ENCODE data around the gene SORCS3. TPM values are rescaled to one million over a fixed set of nuclear protein-coding genes. Genes with fewer than 3 reads are reported as not detected.

The SORCS3 gene
- polyA plus RNA-seq, 1 donor (not counting 4 experiments of a cell fraction or from before 2014, with no cell fraction given), result not detected

DNA sequence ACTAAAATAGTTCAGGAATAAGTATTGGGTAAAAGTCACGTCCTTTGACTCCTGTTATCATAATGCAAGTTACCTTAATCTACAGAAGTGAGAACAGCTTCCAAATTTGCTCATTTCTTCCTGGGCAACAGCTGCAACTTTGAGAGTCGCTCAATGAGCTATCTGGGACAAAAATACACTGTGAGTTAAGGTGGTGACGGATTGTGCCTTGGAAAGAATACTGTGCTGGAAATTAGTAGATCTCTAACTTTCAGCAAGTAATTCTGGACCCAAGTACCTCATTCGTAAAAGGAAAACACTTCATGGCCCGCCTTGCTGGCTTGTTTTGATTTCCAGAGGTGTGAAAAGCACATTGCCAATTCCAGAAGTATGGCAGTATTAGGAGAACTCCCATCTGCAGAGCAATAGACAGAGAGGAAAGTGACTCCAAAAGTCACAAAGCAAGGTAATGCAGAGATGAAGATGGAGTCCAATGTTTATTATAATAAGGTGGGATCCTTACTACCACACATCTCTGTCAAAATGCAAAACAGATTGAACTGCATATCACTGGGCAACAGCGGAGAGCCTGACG, 626.0 kb downstream of the SORCS3 start:
- FAIRE-seq, result no peak

DNA sequence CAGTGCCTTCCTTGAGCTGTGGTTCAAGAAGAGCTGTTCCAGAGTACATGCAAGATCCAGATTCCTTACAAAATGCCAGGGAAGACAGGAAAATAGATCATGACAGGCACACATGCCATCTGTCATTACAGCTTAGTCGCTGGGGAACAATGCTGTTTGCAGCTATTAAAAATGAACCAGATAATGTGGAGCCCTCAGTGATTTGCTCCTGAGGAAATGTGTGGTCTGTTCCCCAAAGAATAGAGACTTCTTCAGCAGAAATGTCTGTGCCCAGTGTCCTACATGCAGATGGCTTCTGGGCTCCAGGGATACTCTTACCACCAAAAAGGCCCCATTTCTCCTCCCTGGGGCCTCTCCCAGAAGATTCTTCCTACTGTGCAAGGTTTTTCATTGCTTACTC, 627.9 kb downstream of the SORCS3 start:
- TF ChIP-seq EZH2 (IDR thresholded peaks at IDR 0.05; ENCODE audit: low read length), result no peak
- TF ChIP-seq, protein P1, sequence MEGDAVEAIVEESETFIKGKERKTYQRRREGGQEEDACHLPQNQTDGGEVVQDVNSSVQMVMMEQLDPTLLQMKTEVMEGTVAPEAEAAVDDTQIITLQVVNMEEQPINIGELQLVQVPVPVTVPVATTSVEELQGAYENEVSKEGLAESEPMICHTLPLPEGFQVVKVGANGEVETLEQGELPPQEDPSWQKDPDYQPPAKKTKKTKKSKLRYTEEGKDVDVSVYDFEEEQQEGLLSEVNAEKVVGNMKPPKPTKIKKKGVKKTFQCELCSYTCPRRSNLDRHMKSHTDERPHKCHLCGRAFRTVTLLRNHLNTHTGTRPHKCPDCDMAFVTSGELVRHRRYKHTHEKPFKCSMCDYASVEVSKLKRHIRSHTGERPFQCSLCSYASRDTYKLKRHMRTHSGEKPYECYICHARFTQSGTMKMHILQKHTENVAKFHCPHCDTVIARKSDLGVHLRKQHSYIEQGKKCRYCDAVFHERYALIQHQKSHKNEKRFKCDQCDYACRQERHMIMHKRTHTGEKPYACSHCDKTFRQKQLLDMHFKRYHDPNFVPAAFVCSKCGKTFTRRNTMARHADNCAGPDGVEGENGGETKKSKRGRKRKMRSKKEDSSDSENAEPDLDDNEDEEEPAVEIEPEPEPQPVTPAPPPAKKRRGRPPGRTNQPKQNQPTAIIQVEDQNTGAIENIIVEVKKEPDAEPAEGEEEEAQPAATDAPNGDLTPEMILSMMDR (optimal IDR thresholded peaks at IDR 0.05 in 1 of 3, IDR thresholded peaks at IDR 0.05 in 1 of 3, conservative IDR thresholded peaks at IDR 0.05 in 1 of 3; ENCODE audit: extremely low read depth in 1 of 3, insufficient read depth in 2 of 3, low read length in 3 of 3), result no peak
- dilution Hi-C loops (cut with MboI; ENCODE audit: extremely low pct_ligation_motif_present, low sequenced_read_pairs), result no loop called here
- Histone ChIP-seq H3K9me3 (ENCODE audit: control insufficient read depth, low read depth, low read length) (no peaks in the 10 kb centered on the region), H3K27ac (ENCODE audit: control insufficient read depth, insufficient read depth, low read length) (no peak overlapping the region), H3K79me2 (ENCODE audit: control insufficient read depth, insufficient read depth, low read length) (no peaks in the 10 kb centered on the region), H3K4me3 (ENCODE audit: control insufficient read depth in 2 of 3, extremely low read depth in 1 of 3, insufficient read depth in 2 of 3, low read depth in 1 of 3, low read length in 3 of 3) (no peak overlapping the region), H3K9me1 (ENCODE audit: control insufficient read depth, extremely low read depth, insufficient read depth, low read length) (no peaks in the 10 kb centered on the region), H4K20me1 (ENCODE audit: control insufficient read depth, extremely low read depth, insufficient read depth, low read length) (no peaks in the 10 kb centered on the region), H3K36me3 (ENCODE audit: control insufficient read depth in 2 of 2, extremely low read depth in 1 of 2, insufficient read depth in 2 of 2, low read length in 2 of 2) (no peaks in the 10 kb centered on the region), H2AFZ (ENCODE audit: control insufficient read depth, low read length) (no peak overlapping the region), H3K9ac (ENCODE audit: control insufficient read depth, extremely low read depth, insufficient read depth, low read length) (no peak overlapping the region), H3K4me2 (ENCODE audit: control insufficient read depth, extremely low read depth, insufficient read depth, low read depth, low read length) (no peak overlapping the region), H3K4me1 (ENCODE audit: control insufficient read depth, extremely low read depth, insufficient read depth, low read length) (no peaks in the 10 kb centered on the region), H3K27me3 (ENCODE audit: control insufficient read depth, extremely low read depth, insufficient read depth, low read length) (no peaks in the 10 kb centered on the region)
- FAIRE-seq, result no peak
- DNase-seq (ENCODE audit: low read depth, low spot score), result no peak

More for the DNA sequence above, 626.0 kb downstream of the SORCS3 start:
- Histone ChIP-seq H3K9me1 (ENCODE audit: control insufficient read depth, extremely low read depth, insufficient read depth, low read length) (no peaks in the 10 kb centered on the region), H3K36me3 (ENCODE audit: control insufficient read depth in 2 of 2, extremely low read depth in 1 of 2, insufficient read depth in 2 of 2, low read length in 2 of 2) (no peaks in the 10 kb centered on the region), H3K79me2 (ENCODE audit: control insufficient read depth, insufficient read depth, low read length) (no peaks in the 10 kb centered on the region), H2AFZ (ENCODE audit: control insufficient read depth, low read length) (no peak overlapping the region), H3K9me3 (ENCODE audit: control insufficient read depth, low read depth, low read length) (no peaks in the 10 kb centered on the region), H3K4me1 (ENCODE audit: control insufficient read depth, extremely low read depth, insufficient read depth, low read length) (no peaks in the 10 kb centered on the region), H3K27ac (ENCODE audit: control insufficient read depth, insufficient read depth, low read length) (no peak overlapping the region), H3K4me2 (ENCODE audit: control insufficient read depth, extremely low read depth, insufficient read depth, low read depth, low read length) (no peak overlapping the region), H4K20me1 (ENCODE audit: control insufficient read depth, extremely low read depth, insufficient read depth, low read length) (no peaks in the 10 kb centered on the region), H3K9ac (ENCODE audit: control insufficient read depth, extremely low read depth, insufficient read depth, low read length) (no peak overlapping the region), H3K27me3 (ENCODE audit: control insufficient read depth, extremely low read depth, insufficient read depth, low read length) (no peaks in the 10 kb centered on the region), H3K4me3 (ENCODE audit: control insufficient read depth in 2 of 3, extremely low read depth in 1 of 3, insufficient read depth in 2 of 3, low read depth in 1 of 3, low read length in 3 of 3) (no peak overlapping the region)
- dilution Hi-C loops (cut with MboI; ENCODE audit: extremely low pct_ligation_motif_present, low sequenced_read_pairs), result no loop called here
- TF ChIP-seq, protein P1 (optimal IDR thresholded peaks at IDR 0.05 in 1 of 3, IDR thresholded peaks at IDR 0.05 in 1 of 3, conservative IDR thresholded peaks at IDR 0.05 in 1 of 3; ENCODE audit: extremely low read depth in 1 of 3, insufficient read depth in 2 of 3, low read length in 3 of 3), result no peak
- no peak for TF ChIP-seq EZH2 (IDR thresholded peaks at IDR 0.05; ENCODE audit: low read length)
- DNase-seq (ENCODE audit: low read depth, low spot score), result no peak
